Dedifferentiated amniotic fluid mesenchymal stem cell (primary cell): ENCODE data around the gene JMJD1C.
"Not testable (repeated sequence)": the region's sequence is repeated elsewhere in the genome, so short reads cannot be mapped to it uniquely, and the experiment has no call there.

Source experiments
- DNase-seq: peaks from one replicate; pipeline ENCODE4 v3.0.0-alpha.2; 2016; ENCODE audit errors: extremely low spot score

Gene JMJD1C

GRCh38 chr10:63407136-63407662, 58.6 kb downstream of the JMJD1C start:
- no peak for DNase-seq

GRCh38 chr10:63396133-63396761, 69.5 kb downstream of the JMJD1C start:
- no peak for DNase-seq

- no peak for DNase-seq
These were observed 72.7 kb downstream of the JMJD1C start for GRCh38 chr10:63393050-63393449.

GRCh38 chr10:63392224-63392623, 73.6 kb downstream of the JMJD1C start:
- no peak for DNase-seq

- no peak for DNase-seq
These were observed 74.0 kb downstream of the JMJD1C start for GRCh38 chr10:63391812-63392211.

- DNase-seq: no peak
These were observed 75.3 kb downstream of the JMJD1C start for GRCh38 chr10:63390521-63390920.

- DNase-seq: no peak
These were observed 77.3 kb downstream of the JMJD1C start for GRCh38 chr10:63388421-63389031.

GRCh38 chr10:63385254-63385653, 80.5 kb downstream of the JMJD1C start:
- no peak for DNase-seq

GRCh38 chr10:63384675-63385074, 81.1 kb downstream of the JMJD1C start:
- DNase-seq: no peak

- no peak for DNase-seq
These were observed 81.8 kb downstream of the JMJD1C start for GRCh38 chr10:63384001-63384400.

- DNase-seq: no peak
These were observed 82.6 kb downstream of the JMJD1C start for GRCh38 chr10:63383141-63383540.

GRCh38 chr10:63382066-63382465, 83.7 kb downstream of the JMJD1C start:
- no peak for DNase-seq

GRCh38 chr10:63377305-63377661, 88.5 kb downstream of the JMJD1C start:
- DNase-seq: not testable (repeated sequence)

GRCh38 chr10:63376560-63377304, 89.0 kb downstream of the JMJD1C start:
- peak; percentile 75 for DNase-seq

GRCh38 chr10:63375859-63376258, 89.9 kb downstream of the JMJD1C start:
- DNase-seq: no peak

- no peak for DNase-seq
These were observed 90.3 kb downstream of the JMJD1C start for GRCh38 chr10:63375458-63375857.

GRCh38 chr10:63374991-63375390, 90.8 kb downstream of the JMJD1C start:
- no peak for DNase-seq

- no peak for DNase-seq
These were observed 92.6 kb downstream of the JMJD1C start for GRCh38 chr10:63373176-63373575.

- no peak for DNase-seq
These were observed 96.1 kb downstream of the JMJD1C start for GRCh38 chr10:63369711-63370110.

GRCh38 chr10:63368365-63368764, 97.4 kb downstream of the JMJD1C start:
- no peak for DNase-seq

GRCh38 chr10:63366933-63367332, 98.8 kb downstream of the JMJD1C start:
- DNase-seq: no peak

- no peak for DNase-seq
These were observed 99.6 kb downstream of the JMJD1C start for GRCh38 chr10:63365976-63366765.
